PC-3 (cell line): ENCODE results near the gene DHX38. TPM values are rescaled to one million over a fixed set of nuclear protein-coding genes. Genes with fewer than 3 reads are reported as not detected.

Experiments used
- ATAC-seq: fragments of 200-7000 bp; cut with Tn5 transposase; 2 replicates; pipeline ENCODE4 v1.9.1; 2020; ENCODE audit warnings: mild to moderate bottlenecking, moderate library complexity
- BruUV-seq: library from RNA; stranded (reverse); fragments of 400-500 nt; replicated peaks from 2 replicates; lab custom pipeline; 2021; lab: Mats Ljungman, UMichigan
- CTCF ChIA-PET: fragments of 300-600 bp; sonication (Branson Sonifier 250); formaldehyde crosslinking; loops from one replicate; lab custom pipeline; 2022; ENCODE audit warnings: antibody characterized with exemption; lab: Charles Lee
- POLR2A ChIA-PET: fragments of 300-600 bp; sonication (Branson Sonifier 250); formaldehyde crosslinking; loops from one replicate; lab custom pipeline; 2022; ENCODE audit warnings: antibody characterized with exemption; ENCODE audit not compliant: unreplicated experiment; lab: Charles Lee
- DNase-seq: peaks from one replicate; pipeline ENCODE4 v3.0.0-alpha.2; 2015
- H2AFZ ChIP-seq: fragments of 300-600 bp; sonication (generic); 2 replicates; pipeline ENCODE4 v1.6.0; 2016; ENCODE audit warnings: antibody characterized with exemption, low read length
- H3F3A ChIP-seq: fragments of 300-600 bp; sonication (generic); one replicate; pipeline ENCODE4 v1.6.0; 2017; ENCODE audit warnings: antibody characterized with exemption, low read length, control low read depth, mild to moderate bottlenecking; ENCODE audit not compliant: unreplicated experiment
- H3K27ac ChIP-seq: fragments of 300-600 bp; sonication (generic); 2 replicates; pipeline ENCODE4 v1.5.1; 2016; ENCODE audit warnings: mild to moderate bottlenecking, low read length
- H3K27me3 ChIP-seq: fragments of 300-600 bp; sonication (generic); 2 replicates; pipeline ENCODE4 v1.6.1; 2016; ENCODE audit warnings: low read length, mixed read lengths
- H3K36me3 ChIP-seq: fragments of 300-600 bp; sonication (generic); 2 replicates; pipeline ENCODE4 v1.6.1; 2016; ENCODE audit warnings: low read depth, mixed run types, low read length, mixed read lengths
- H3K4me1 ChIP-seq: fragments of 300-600 bp; sonication (generic); 2 replicates; pipeline ENCODE4 v1.5.1; 2016; ENCODE audit warnings: low read length; ENCODE audit not compliant: insufficient read depth
- H3K4me2 ChIP-seq: fragments of 300-600 bp; sonication (generic); 2 replicates; pipeline ENCODE4 v1.6.0; 2016; ENCODE audit warnings: low read length
- H3K4me3 ChIP-seq: fragments of 300-600 bp; sonication (generic); 2 replicates; pipeline ENCODE4 v1.5.1; 2016; ENCODE audit warnings: mild to moderate bottlenecking, low read length, mixed read lengths
- H3K79me2 ChIP-seq: fragments of 300-600 bp; sonication (generic); 2 replicates; pipeline ENCODE4 v1.6.1; 2017; ENCODE audit warnings: low read length, mixed read lengths
- H3K9ac ChIP-seq: fragments of 300-600 bp; sonication (generic); 2 replicates; pipeline ENCODE4 v1.6.0; 2016; ENCODE audit warnings: mild to moderate bottlenecking, low read length
- H3K9me2 ChIP-seq: fragments of 300-600 bp; sonication (generic); replicated peaks from 2 replicates; pipeline ENCODE4 v1.6.1; 2016; ENCODE audit warnings: mixed run types, low read length, mixed read lengths
- H3K9me3 ChIP-seq: fragments of 300-600 bp; sonication (generic); 2 replicates; pipeline ENCODE4 v1.6.1; 2016; ENCODE audit warnings: low read length, mixed read lengths
- H4K20me1 ChIP-seq: fragments of 300-600 bp; sonication (generic); 2 replicates; pipeline ENCODE4 v1.6.1; 2016; ENCODE audit warnings: low read length, mixed read lengths
- CTCF ChIP-seq: fragments of 300-600 bp; sonication (generic); conservative IDR thresholded peaks from 2 replicates; pipeline ENCODE4 v1.5.1; 2017; ENCODE audit warnings: antibody characterized with exemption, low read depth, mild to moderate bottlenecking, low read length
- EZH2 ChIP-seq: fragments of 300-600 bp; sonication (generic); IDR thresholded peaks from one replicate; pipeline ENCODE4 v1.6.1; 2017; ENCODE audit warnings: antibody characterized with exemption, mild to moderate bottlenecking, low read length; ENCODE audit not compliant: unreplicated experiment
- EZH2phosphoT487 ChIP-seq: fragments of 300-600 bp; sonication (generic); IDR thresholded peaks from 2 replicates; pipeline ENCODE4 v1.6.1; 2018; ENCODE audit warnings: mild to moderate bottlenecking, antibody characterized with exemption, low read length, borderline replicate concordance
- intact Hi-C: fragments of 100-400 bp; cut with micrococcal nuclease; formaldehyde crosslinking; loops from 2 replicates; pipeline ENCODE4 v1.9.0; 2023
- total RNA-seq: library from RNA; depleted of rRNA; stranded (reverse); fragments of >200 nt; gene quantifications from 2 replicates; pipeline ENCODE4 v1.2.3, GENCODE V29; 2014

Gene DHX38
- total RNA-seq, 1 experiment from 2014 or later = 61.2 TPM

- no peak overlapping the region for H3K4me3 ChIP-seq
- H4K20me1 ChIP-seq = no peaks in the 10 kb centered on the region
- H3K9me2 ChIP-seq = no peaks in the 10 kb centered on the region
- ChIA-PET POLR2A (no interaction called here), CTCF (no interaction called here)
- intact Hi-C loops = no loop called here
- no peaks in the 10 kb centered on the region for H3K4me1 ChIP-seq
- ATAC-seq (no peak), DNase-seq (no peak)
- H3K4me2 ChIP-seq = no peak overlapping the region
- no peaks in the 10 kb centered on the region for H3F3A ChIP-seq
- BruUV-seq = no TSS peak
- no peaks in the 10 kb centered on the region for H3K9me3 ChIP-seq
- TF ChIP-seq EZH2 = no peak
- TF ChIP-seq CTCF = no peak
- TF ChIP-seq EZH2phosphoT487 = no peak
- H3K27ac ChIP-seq = no peak overlapping the region
- peaks cover 7% of the 10 kb centered on the region; the same call in 1 of the 2 replicates for H3K36me3 ChIP-seq
- no peaks in the 10 kb centered on the region for H3K27me3 ChIP-seq
- H3K79me2 ChIP-seq = no peaks in the 10 kb centered on the region
- H2AFZ ChIP-seq = no peak overlapping the region
- no peak overlapping the region for H3K9ac ChIP-seq
These were observed 14.9 kb downstream of the DHX38 start for GRCh38 chr16:72108353-72109102.

- Histone ChIP-seq H3K9ac (no peak overlapping the region), H3K27me3 (no peaks in the 10 kb centered on the region), H3K9me2 (no peaks in the 10 kb centered on the region), H3K4me3 (no peak overlapping the region), H3K4me1 (no peaks in the 10 kb centered on the region), H3K79me2 (no peaks in the 10 kb centered on the region), H3K36me3 (peaks cover 5% of the 10 kb centered on the region; the same call in 1 of the 2 replicates), H3F3A (no peaks in the 10 kb centered on the region), H3K27ac (no peak overlapping the region), H4K20me1 (no peaks in the 10 kb centered on the region), H3K4me2 (no peak overlapping the region), H3K9me3 (no peaks in the 10 kb centered on the region), H2AFZ (no peak overlapping the region)
- intact Hi-C loops = no loop called here
- ChIA-PET POLR2A (no interaction called here), CTCF (no interaction called here)
- TF ChIP-seq EZH2phosphoT487 (no peak), EZH2 (no peak), CTCF (no peak)
- ATAC-seq (no peak), DNase-seq (no peak)
- BruUV-seq = no TSS peak
These were observed 15.7 kb downstream of the DHX38 start for GRCh38 chr16:72109300-72109699.

GRCh38 chr16:72109966-72110530, 16.4 kb downstream of the DHX38 start:
- peaks cover 4% of the 10 kb centered on the region; the same call in 1 of the 2 replicates for H3K36me3 ChIP-seq
- ATAC-seq = no peak

More at GRCh38 chr16:72109966-72110530, 16.4 kb downstream of the DHX38 start:
- ChIA-PET CTCF (no interaction called here), POLR2A (no interaction called here)
- H3F3A ChIP-seq = no peaks in the 10 kb centered on the region
- H4K20me1 ChIP-seq = no peaks in the 10 kb centered on the region
- H2AFZ ChIP-seq = no peak overlapping the region
- H3K4me1 ChIP-seq = no peaks in the 10 kb centered on the region
- H3K4me3 ChIP-seq = no peak overlapping the region
- H3K79me2 ChIP-seq = no peaks in the 10 kb centered on the region
- no peak overlapping the region for H3K9ac ChIP-seq
- DNase-seq = no peak
- H3K27ac ChIP-seq = no peak overlapping the region
- intact Hi-C loops = no loop called here
- no peak for TF ChIP-seq EZH2phosphoT487
- no peak for TF ChIP-seq EZH2
- TF ChIP-seq CTCF = no peak
- H3K4me2 ChIP-seq = no peak overlapping the region
- BruUV-seq = no TSS peak
- H3K9me2 ChIP-seq = no peaks in the 10 kb centered on the region
- no peaks in the 10 kb centered on the region for H3K9me3 ChIP-seq
- no peaks in the 10 kb centered on the region for H3K27me3 ChIP-seq
